Activated T-helper 1 cell treated with anti-CD3 and anti-CD28 coated beads, Interleukin-12 subunit alpha, Interleukin-12 subunit beta, Interleukin-2, Interleukin-4 antibody, amounts not matched to agents 30 ng/mL and 10 ng/mL and 1 ng/mL, durations not matched to agents 14 hours and 24 hours and 36 hours (primary cell): ENCODE results near the gene HDAC4. TPM values are rescaled to one million over a fixed set of nuclear protein-coding genes. Genes with fewer than 3 reads are reported as not detected.
A peak's percentile ranks its signal among the peaks of the same experiment; 100 is the strongest.

Source experiments
- DNase-seq: peaks from one replicate; pipeline ENCODE4 v3.0.0; 2021; ENCODE audit warnings: low spot score
- H3K27ac Mint-ChIP-seq: one replicate; pipeline ENCODE4 v1.8.0; 2021; ENCODE audit warnings: mild to moderate bottlenecking, mixed read lengths
- H3K27me3 Mint-ChIP-seq: one replicate; pipeline ENCODE4 v1.8.0; 2022; ENCODE audit warnings: mild to moderate bottlenecking, moderate library complexity, mixed read lengths; ENCODE audit not compliant: insufficient read depth
- H3K36me3 Mint-ChIP-seq: one replicate; pipeline ENCODE4 v1.8.0; 2021; ENCODE audit warnings: low read depth, mixed read lengths
- H3K4me1 Mint-ChIP-seq: one replicate; pipeline ENCODE4 v1.8.0; 2021; ENCODE audit warnings: low read depth, mixed read lengths
- H3K4me3 Mint-ChIP-seq: one replicate; pipeline ENCODE4 v1.8.0; 2021; ENCODE audit warnings: mild to moderate bottlenecking, moderate library complexity, mixed read lengths
- H3K9me3 Mint-ChIP-seq: one replicate; pipeline ENCODE4 v1.8.0; 2021; ENCODE audit warnings: mixed read lengths
- intact Hi-C: fragments of 100-400 bp; cut with micrococcal nuclease; formaldehyde crosslinking; loops from one replicate; pipeline ENCODE4 v1.15.1; 2024
- total RNA-seq: library from RNA; stranded (reverse); gene quantifications from 2 replicates; pipeline ENCODE4 v1.2.3, GENCODE V29; 2022

HDAC4 gene
- total RNA-seq, 1 donor from 2014 or later, result 41.3 TPM

GRCh38 chr2:239418918-239419317, 18.1 kb upstream of the HDAC4 start:
- Mint-ChIP-seq H3K4me3 (no peak overlapping the region), H3K27ac (no peak overlapping the region), H3K27me3 (peaks cover 24% of the 10 kb centered on the region), H3K4me1 (no peaks in the 10 kb centered on the region), H3K36me3 (peaks cover 3% of the 10 kb centered on the region), H3K9me3 (peaks cover 10% of the 10 kb centered on the region)
- DNase-seq, result no peak
- intact Hi-C loops, result no loop called here

GRCh38 chr2:239412905-239413603, 12.2 kb upstream of the HDAC4 start:
- Mint-ChIP-seq H3K4me3 (no peak overlapping the region), H3K36me3 (peaks cover 4% of the 10 kb centered on the region), H3K4me1 (peaks cover 10% of the 10 kb centered on the region), H3K9me3 (peaks cover 12% of the 10 kb centered on the region), H3K27me3 (peaks cover 28% of the 10 kb centered on the region), H3K27ac (no peak overlapping the region)
- intact Hi-C loops, result no loop called here
- DNase-seq, result no peak

GRCh38 chr2:239411549-239412319, 10.9 kb upstream of the HDAC4 start:
- no peak overlapping the region for H3K27ac Mint-ChIP-seq

GRCh38 chr2:239411117-239411516, 10.3 kb upstream of the HDAC4 start:
- H3K9me3 Mint-ChIP-seq, result peaks cover 12% of the 10 kb centered on the region
- intact Hi-C loops, result no loop called here
- DNase-seq, result no peak
- no peak overlapping the region for H3K27ac Mint-ChIP-seq
- H3K4me3 Mint-ChIP-seq, result no peak overlapping the region
- peaks cover 18% of the 10 kb centered on the region for H3K27me3 Mint-ChIP-seq
- peaks cover 4% of the 10 kb centered on the region for H3K36me3 Mint-ChIP-seq
- peaks cover 10% of the 10 kb centered on the region for H3K4me1 Mint-ChIP-seq

More at GRCh38 chr2:239411549-239412319, 10.9 kb upstream of the HDAC4 start:
- peaks cover 20% of the 10 kb centered on the region for H3K27me3 Mint-ChIP-seq
- H3K36me3 Mint-ChIP-seq, result peaks cover 4% of the 10 kb centered on the region
- H3K9me3 Mint-ChIP-seq, result peaks cover 12% of the 10 kb centered on the region
- DNase-seq, result no peak
- no peak overlapping the region for H3K4me3 Mint-ChIP-seq
- peaks cover 10% of the 10 kb centered on the region for H3K4me1 Mint-ChIP-seq
- intact Hi-C loops, result no loop called here

- intact Hi-C loops, result no loop called here
- H3K36me3 Mint-ChIP-seq, result peaks cover 4% of the 10 kb centered on the region
- H3K27ac Mint-ChIP-seq, result no peak overlapping the region
These were observed 9.2 kb upstream of the HDAC4 start for GRCh38 chr2:239409976-239410375.

GRCh38 chr2:239407112-239407511, 6.3 kb upstream of the HDAC4 start:
- Mint-ChIP-seq H3K27me3 (peaks cover 30% of the 10 kb centered on the region), H3K9me3 (no peaks in the 10 kb centered on the region), H3K27ac (no peak overlapping the region), H3K36me3 (peaks cover 1% of the 10 kb centered on the region), H3K4me3 (no peak overlapping the region), H3K4me1 (peaks cover 2% of the 10 kb centered on the region)
- no peak for DNase-seq
- intact Hi-C loops, result no loop called here

More at GRCh38 chr2:239409976-239410375, 9.2 kb upstream of the HDAC4 start:
- peaks cover 22% of the 10 kb centered on the region for H3K27me3 Mint-ChIP-seq
- H3K4me1 Mint-ChIP-seq, result peaks cover 10% of the 10 kb centered on the region
- peaks cover 12% of the 10 kb centered on the region for H3K9me3 Mint-ChIP-seq
- no peak for DNase-seq
- H3K4me3 Mint-ChIP-seq, result no peak overlapping the region

- intact Hi-C loops, result no loop called here
- no peaks in the 10 kb centered on the region for H3K9me3 Mint-ChIP-seq
- no peak for DNase-seq
These were observed 5.6 kb upstream of the HDAC4 start for GRCh38 chr2:239406316-239406995.

GRCh38 chr2:239405071-239405470, 4.3 kb upstream of the HDAC4 start:
- no peak for DNase-seq
- Mint-ChIP-seq H3K27me3 (peaks cover 20% of the 10 kb centered on the region), H3K9me3 (no peaks in the 10 kb centered on the region), H3K36me3 (peaks cover 1% of the 10 kb centered on the region), H3K4me1 (peaks cover 6% of the 10 kb centered on the region), H3K27ac (no peak overlapping the region), H3K4me3 (no peak overlapping the region)
- intact Hi-C loops, result no loop called here

More at GRCh38 chr2:239406316-239406995, 5.6 kb upstream of the HDAC4 start:
- Mint-ChIP-seq H3K27ac (no peak overlapping the region), H3K4me3 (no peak overlapping the region), H3K4me1 (peaks cover 6% of the 10 kb centered on the region), H3K36me3 (peaks cover 1% of the 10 kb centered on the region), H3K27me3 (peaks cover 28% of the 10 kb centered on the region)

GRCh38 chr2:239402666-239403065, 1.8 kb upstream of the HDAC4 start:
- no peak for DNase-seq
- peaks cover 17% of the 10 kb centered on the region for H3K27me3 Mint-ChIP-seq
- peaks cover 27% of the 10 kb centered on the region for H3K4me1 Mint-ChIP-seq
- intact Hi-C loops, result loop anchor here (5.0 kb wide), 3 partner anchors 145 to 735 kb away; partner anchors contain the start of gene COPS9
- H3K9me3 Mint-ChIP-seq, result no peaks in the 10 kb centered on the region
- peak overlapping the region; percentile 94 for H3K4me3 Mint-ChIP-seq
- H3K27ac Mint-ChIP-seq, result peak overlapping the region; percentile 20
- H3K36me3 Mint-ChIP-seq, result peaks cover 1% of the 10 kb centered on the region

- H3K4me1 Mint-ChIP-seq, result peaks cover 34% of the 10 kb centered on the region
- peaks cover 17% of the 10 kb centered on the region for H3K27me3 Mint-ChIP-seq
- H3K27ac Mint-ChIP-seq, result peak overlapping the region; percentile 99
- H3K36me3 Mint-ChIP-seq, result peaks cover 1% of the 10 kb centered on the region
- intact Hi-C loops, result loop anchor here (1.0 to 5.0 kb wide), 10 partner anchors 21 to 735 kb away; partner anchors contain the start of gene COPS9
- H3K9me3 Mint-ChIP-seq, result no peaks in the 10 kb centered on the region
- H3K4me3 Mint-ChIP-seq, result peak overlapping the region; percentile 94
- DNase-seq, result no peak
These were observed 1.0 kb upstream of the HDAC4 start for GRCh38 chr2:239401881-239402233.

GRCh38 chr2:239401067-239401880, 454 bp upstream of the HDAC4 start:
- H3K27ac Mint-ChIP-seq, result peak overlapping the region; percentile 99
- H3K4me3 Mint-ChIP-seq, result peak overlapping the region; percentile 94
- peaks cover 17% of the 10 kb centered on the region for H3K27me3 Mint-ChIP-seq
- DNase-seq, result peak; percentile 99
- H3K4me1 Mint-ChIP-seq, result peaks cover 40% of the 10 kb centered on the region
- H3K36me3 Mint-ChIP-seq, result peaks cover 6% of the 10 kb centered on the region
- intact Hi-C loops, result loop anchor here (1.0 to 5.0 kb wide), 10 partner anchors 20 to 736 kb away; partner anchors contain the start of gene COPS9
- no peaks in the 10 kb centered on the region for H3K9me3 Mint-ChIP-seq
